KOPT-K1 (cell line): ENCODE results near the gene PCBP3.

Source experiments
- H3K27ac ChIP-seq: fragments of 200-600 bp; sonication (generic); 2 replicates; pipeline ENCODE4 v1.5.1; 2016; ENCODE audit warnings: antibody characterized with exemption, mild to moderate bottlenecking, low read depth, low read length; ENCODE audit not compliant: poor library complexity, severe bottlenecking
- H3K36me3 ChIP-seq: fragments of 200-600 bp; sonication (generic); 2 replicates; pipeline ENCODE4 v1.5.1; 2017; ENCODE audit warnings: antibody characterized with exemption, mild to moderate bottlenecking, low read length, moderate library complexity; ENCODE audit not compliant: insufficient read depth
- H3K9me3 ChIP-seq: fragments of 200-600 bp; sonication (generic); 2 replicates; pipeline ENCODE4 v1.5.1; 2017; ENCODE audit warnings: antibody characterized with exemption, low read length, mild to moderate bottlenecking; ENCODE audit not compliant: insufficient read depth, poor library complexity, severe bottlenecking

Gene PCBP3

GRCh38 chr21:45908536-45909237 is 265.2 kb downstream of the PCBP3 start:
- Histone ChIP-seq H3K9me3 (no peaks in the 10 kb centered on the region), H3K36me3 (no peaks in the 10 kb centered on the region), H3K27ac (no peak overlapping the region)

GRCh38 chr21:45909238-45909988 is 265.9 kb downstream of the PCBP3 start:
- Histone ChIP-seq H3K36me3 (no peaks in the 10 kb centered on the region), H3K9me3 (no peaks in the 10 kb centered on the region), H3K27ac (no peak overlapping the region)

GRCh38 chr21:45910155-45910547 is 266.6 kb downstream of the PCBP3 start:
- no peaks in the 10 kb centered on the region for H3K36me3 ChIP-seq
- H3K9me3 ChIP-seq = no peaks in the 10 kb centered on the region
- no peak overlapping the region for H3K27ac ChIP-seq

- Histone ChIP-seq H3K9me3 (no peaks in the 10 kb centered on the region), H3K36me3 (no peaks in the 10 kb centered on the region), H3K27ac (no peak overlapping the region)
Observed at GRCh38 chr21:45910548-45911221, 267.2 kb downstream of the PCBP3 start.

- H3K9me3 ChIP-seq = no peaks in the 10 kb centered on the region
- H3K27ac ChIP-seq = no peak overlapping the region
- H3K36me3 ChIP-seq = no peaks in the 10 kb centered on the region
Observed at GRCh38 chr21:45911806-45912325, 268.3 kb downstream of the PCBP3 start.

- Histone ChIP-seq H3K9me3 (no peaks in the 10 kb centered on the region), H3K36me3 (no peaks in the 10 kb centered on the region), H3K27ac (no peak overlapping the region)
Observed at GRCh38 chr21:45912611-45913417, 269.3 kb downstream of the PCBP3 start.

- no peak overlapping the region for H3K27ac ChIP-seq
- H3K9me3 ChIP-seq = no peaks in the 10 kb centered on the region
- no peaks in the 10 kb centered on the region for H3K36me3 ChIP-seq
Observed at GRCh38 chr21:45913418-45913765, 269.9 kb downstream of the PCBP3 start.

- Histone ChIP-seq H3K27ac (no peak overlapping the region), H3K36me3 (no peaks in the 10 kb centered on the region), H3K9me3 (no peaks in the 10 kb centered on the region)
Observed at GRCh38 chr21:45913886-45914285, 270.4 kb downstream of the PCBP3 start.

- H3K9me3 ChIP-seq = no peaks in the 10 kb centered on the region
- no peaks in the 10 kb centered on the region for H3K36me3 ChIP-seq
- H3K27ac ChIP-seq = no peak overlapping the region
Observed at GRCh38 chr21:45914321-45914845, 270.9 kb downstream of the PCBP3 start.

GRCh38 chr21:45916011-45916840 is 272.7 kb downstream of the PCBP3 start:
- Histone ChIP-seq H3K27ac (no peak overlapping the region), H3K36me3 (no peaks in the 10 kb centered on the region)

GRCh38 chr21:45917241-45917640 is 273.7 kb downstream of the PCBP3 start:
- H3K27ac ChIP-seq = no peak overlapping the region
- no peaks in the 10 kb centered on the region for H3K36me3 ChIP-seq
- H3K9me3 ChIP-seq = no peaks in the 10 kb centered on the region

More at GRCh38 chr21:45916011-45916840, 272.7 kb downstream of the PCBP3 start:
- H3K9me3 ChIP-seq = no peaks in the 10 kb centered on the region

- peaks cover 4% of the 10 kb centered on the region for H3K9me3 ChIP-seq
- no peaks in the 10 kb centered on the region for H3K36me3 ChIP-seq
- H3K27ac ChIP-seq = no peak overlapping the region
Observed at GRCh38 chr21:45918011-45918410, 274.5 kb downstream of the PCBP3 start.

- H3K36me3 ChIP-seq = no peaks in the 10 kb centered on the region
- H3K27ac ChIP-seq = no peak overlapping the region
- H3K9me3 ChIP-seq = peaks cover 10% of the 10 kb centered on the region
Observed at GRCh38 chr21:45918835-45919447, 275.4 kb downstream of the PCBP3 start.
